GM12891 (cell line): ENCODE measurements around the gene EFNA2.

Experiments
- DNase-seq: peaks from one replicate; pipeline ENCODE4 v3.0.0; 2011; ENCODE audit warnings: low spot score; ENCODE audit not compliant: insufficient read length
- FAIRE-seq: peaks from 2 replicates; lab custom pipeline; 2011; peaks lifted over from hg19 to GRCh38; lab: Jason Lieb, UNC
- PAX5 ChIP-seq: IDR thresholded peaks from 2 replicates; pipeline ENCODE4 v1.6.1; 2011; ENCODE audit warnings: low read length, moderate library complexity, mild to moderate bottlenecking; ENCODE audit not compliant: insufficient read depth, severe bottlenecking
- POLR2A ChIP-seq: IDR thresholded peaks from 2 replicates; pipeline ENCODE4 v1.6.1; 2011; ENCODE audit warnings: low read depth, low read length, control low read depth
- POLR2AphosphoS5 ChIP-seq: IDR thresholded peaks from 2 replicates; pipeline ENCODE4 v1.6.1; 2011; ENCODE audit warnings: low read depth, low read length, control low read depth
- POU2F2 ChIP-seq: IDR thresholded peaks from 2 replicates; pipeline ENCODE4 v1.6.1; 2011; ENCODE audit warnings: low read depth, mild to moderate bottlenecking, control low read depth, low read length, moderate library complexity
- SPI1 ChIP-seq: IDR thresholded peaks from 2 replicates; pipeline ENCODE4 v1.6.1; 2011; ENCODE audit warnings: low read depth, low read length, control low read depth
- TAF1 ChIP-seq: IDR thresholded peaks from 2 replicates; pipeline ENCODE4 v1.6.1; 2011; ENCODE audit warnings: low read depth, low read length, control low read depth

Gene EFNA2

DNA sequence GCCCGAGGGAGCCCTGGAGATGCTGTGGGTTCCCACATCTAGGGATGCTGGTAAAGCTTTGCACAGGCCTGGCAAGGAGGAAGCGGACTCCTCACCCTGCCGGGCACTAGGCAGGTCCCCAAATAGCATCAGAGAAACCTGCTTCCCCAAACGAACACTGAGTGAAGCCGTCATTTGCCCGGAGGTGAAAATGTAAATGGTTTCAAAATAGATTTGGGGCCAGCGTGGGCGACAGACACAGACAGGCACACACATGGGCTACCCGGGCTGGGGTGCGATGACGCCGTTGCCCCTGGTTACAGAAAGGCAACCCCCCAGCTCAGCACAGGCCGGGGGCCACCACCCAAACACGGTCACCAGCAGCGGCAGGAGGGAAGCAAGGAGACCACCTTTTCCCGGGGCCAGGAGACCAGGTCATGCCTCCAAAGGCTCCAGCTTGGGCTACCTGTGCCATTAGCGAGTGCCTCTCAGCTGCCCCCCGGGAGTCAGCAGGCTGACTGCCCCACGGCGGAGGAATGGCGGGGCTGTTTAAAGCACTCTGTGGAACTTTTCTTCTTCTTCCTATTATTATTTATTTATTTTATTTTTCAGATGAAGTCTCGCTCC lies 50.5 kb downstream of the EFNA2 start:
- FAIRE-seq, result peak; percentile 99
- DNase-seq, result no peak
- TF ChIP-seq TAF1 (no peak), POU2F2 (peak; percentile 59; the same call in 1 of the 2 replicates), SPI1 (peak; percentile 68)

GRCh38 chr19:1340681-1341469 lies 55.2 kb downstream of the EFNA2 start:
- no peak for TF ChIP-seq TAF1
- TF ChIP-seq POLR2A, result no peak
- TF ChIP-seq POLR2AphosphoS5, result no peak
- no peak for TF ChIP-seq SPI1
- no peak for TF ChIP-seq PAX5
- TF ChIP-seq POU2F2, result no peak
- FAIRE-seq (no peak), DNase-seq (no peak)

DNA sequence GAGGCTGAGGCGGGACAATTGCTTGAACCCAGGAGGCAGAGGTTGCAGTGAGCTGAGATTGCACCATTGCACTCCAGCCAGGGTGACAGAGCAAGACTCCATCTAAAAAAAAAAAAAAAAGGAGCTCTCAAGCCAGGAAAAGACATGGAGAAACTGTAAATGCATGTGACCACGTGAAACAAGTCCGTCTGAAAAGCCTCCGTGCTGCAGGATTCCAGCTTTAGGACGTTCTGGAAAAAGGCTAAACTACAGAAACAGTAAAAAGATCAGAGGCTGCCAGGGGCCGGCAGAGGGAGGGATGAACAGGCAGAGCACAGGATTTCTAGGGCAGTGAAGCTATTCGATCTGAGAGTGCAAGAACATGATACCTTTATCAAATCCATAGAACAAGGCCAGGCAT lies 57.4 kb downstream of the EFNA2 start:
- TF ChIP-seq SPI1, result no peak
- no peak for TF ChIP-seq POLR2A
- no peak for TF ChIP-seq POU2F2
- FAIRE-seq (no peak), DNase-seq (no peak)

GRCh38 chr19:1349211-1349610 lies 63.5 kb downstream of the EFNA2 start:
- TF ChIP-seq SPI1 (no peak), POLR2AphosphoS5 (no peak), PAX5 (no peak), TAF1 (no peak), POU2F2 (no peak), POLR2A (no peak)
- DNase-seq (no peak), FAIRE-seq (no peak)

GRCh38 chr19:1350867-1351266 lies 65.2 kb downstream of the EFNA2 start:
- no peak for FAIRE-seq
- no peak for DNase-seq
- no peak for TF ChIP-seq POU2F2
- TF ChIP-seq POLR2A, result no peak
- TF ChIP-seq TAF1, result no peak
- TF ChIP-seq PAX5, result no peak
- no peak for TF ChIP-seq POLR2AphosphoS5
- no peak for TF ChIP-seq SPI1
